ENCODE data around the gene GRM5. TPM values are rescaled to one million over a fixed set of nuclear protein-coding genes. Genes with fewer than 3 reads are reported as not detected.

Gene GRM5
- total RNA-seq, 1 donor from 2014 or later: under 0.01 TPM

DNA sequence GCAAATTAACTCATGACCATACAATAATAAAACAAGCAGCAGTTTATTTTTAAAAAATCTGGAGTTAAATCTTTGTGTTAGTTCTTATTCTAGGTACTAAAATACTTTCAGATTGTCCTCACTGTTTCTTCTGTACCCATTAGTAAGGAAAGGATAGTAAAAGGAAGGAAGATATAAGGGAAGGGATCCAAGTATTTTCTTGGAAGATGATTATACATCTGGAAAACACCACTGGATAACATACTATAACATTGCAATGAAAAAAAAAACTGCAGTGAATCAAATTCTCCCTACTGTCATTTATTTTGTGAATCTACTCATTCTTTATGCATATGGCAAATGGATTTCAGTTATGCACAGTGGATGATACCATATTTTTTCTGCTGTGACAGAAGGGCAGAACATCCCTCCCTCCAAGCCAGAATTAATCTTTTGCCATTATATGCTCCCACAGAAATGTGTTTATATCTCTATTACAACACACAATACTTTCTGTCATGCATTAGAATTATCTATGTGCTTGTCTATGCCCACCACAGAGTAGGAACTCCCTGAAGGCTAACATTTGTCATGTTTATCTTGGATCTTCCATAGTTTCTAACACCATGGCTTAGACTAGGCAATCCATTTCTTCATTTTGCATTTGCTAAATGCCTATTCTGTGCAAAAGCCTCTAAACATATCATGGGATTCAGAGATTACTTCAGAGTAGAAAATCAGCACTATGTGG is 446.0 kb downstream of the GRM5 start:
- DNase-seq (ENCODE audit: low read depth in 2 of 2): no peak

DNA sequence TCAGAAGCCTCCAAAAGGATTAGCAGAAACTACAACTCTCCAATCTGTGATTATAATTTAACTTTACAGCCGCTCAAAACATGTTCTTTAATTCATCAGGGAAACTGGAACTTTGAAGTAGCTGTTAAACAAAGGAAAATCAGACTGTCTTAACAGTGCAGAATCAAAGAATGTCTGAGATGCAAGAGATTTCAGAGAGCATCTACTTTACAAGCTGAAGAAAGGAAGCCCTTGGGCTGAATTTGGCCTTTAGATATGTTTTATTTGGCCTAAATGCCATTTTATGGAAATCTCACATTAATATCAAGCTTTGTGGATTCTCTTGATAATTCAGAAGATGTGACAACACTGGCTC is 446.7 kb downstream of the GRM5 start:
- no peak for DNase-seq (ENCODE audit: low read depth in 2 of 2)

DNA sequence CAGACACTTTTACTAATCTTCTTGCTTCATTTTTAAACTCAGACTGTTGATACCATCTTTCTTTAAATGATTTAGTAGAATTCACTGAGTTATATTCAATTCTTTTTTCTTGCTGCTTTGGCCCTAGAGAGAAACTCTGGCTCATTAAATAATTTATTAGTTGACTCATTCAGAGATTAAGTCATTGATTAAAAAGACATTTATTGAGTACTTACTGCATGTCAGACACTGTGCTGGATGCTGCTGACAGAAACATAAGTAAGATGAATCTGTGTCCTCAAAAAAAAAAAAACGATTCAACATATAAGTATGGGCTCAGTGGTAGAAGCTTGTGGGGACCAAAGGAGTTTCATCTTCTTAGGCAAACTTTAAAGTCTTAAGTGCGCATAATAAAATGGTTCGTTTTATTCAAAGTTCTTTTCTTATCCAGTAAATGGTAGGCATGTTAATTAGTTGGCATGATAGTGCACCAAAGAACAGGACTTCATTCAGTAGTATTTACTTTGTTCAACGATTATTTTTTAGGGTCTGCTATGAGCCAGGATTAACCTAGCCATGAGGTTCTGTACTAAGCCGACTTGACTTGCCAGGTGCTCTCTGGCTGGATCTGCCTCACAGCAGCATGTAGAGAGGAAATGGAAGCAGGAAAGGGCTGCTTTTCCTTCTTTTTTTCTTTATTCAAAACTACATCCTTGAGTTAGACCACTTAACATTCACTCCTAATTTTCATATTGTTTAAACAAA is 447.3 kb downstream of the GRM5 start:
- DNase-seq (ENCODE audit: low read depth in 2 of 2): peak in 1 of 2 donors; percentile 4

DNA sequence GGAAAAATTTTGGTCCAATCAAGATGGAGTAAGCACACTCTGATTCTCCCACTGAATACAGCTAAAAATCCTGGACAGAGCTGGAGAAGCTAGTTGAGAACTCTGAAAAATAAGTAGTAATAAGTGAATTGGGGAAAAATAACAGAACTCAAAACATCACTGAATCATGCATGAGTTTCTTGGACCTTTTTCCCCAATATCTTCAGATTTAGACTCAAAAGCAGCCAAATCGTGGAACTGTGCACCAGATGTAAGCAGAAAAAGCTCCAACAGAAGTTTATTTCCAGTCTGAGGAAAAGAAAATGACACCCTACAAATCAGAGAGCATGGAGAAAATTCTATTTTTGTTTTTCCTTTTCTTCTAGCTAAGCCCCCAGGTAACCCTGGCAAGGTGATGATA is 448.6 kb downstream of the GRM5 start:
- no peak for DNase-seq (ENCODE audit: low read depth in 2 of 2)

DNA sequence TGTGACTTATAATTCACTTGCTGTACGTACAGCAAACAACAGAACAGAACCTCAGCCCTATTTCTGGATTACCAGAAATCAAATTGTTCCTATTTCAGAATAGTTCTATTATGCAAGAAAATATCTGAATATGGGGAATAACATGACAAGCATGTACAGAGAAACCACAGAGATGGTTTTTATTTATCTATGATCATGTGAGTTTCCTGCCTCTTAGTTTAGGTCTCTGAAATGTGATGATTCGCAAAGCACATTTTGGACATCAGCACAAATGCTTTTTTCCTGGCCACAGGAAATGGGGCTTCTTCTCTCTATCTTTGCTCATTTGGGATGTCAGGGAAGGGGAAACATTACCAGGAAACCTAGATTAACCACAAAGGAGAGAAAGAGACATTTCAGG is 461.5 kb downstream of the GRM5 start:
- DNase-seq (ENCODE audit: low read depth in 2 of 2): no peak

DNA sequence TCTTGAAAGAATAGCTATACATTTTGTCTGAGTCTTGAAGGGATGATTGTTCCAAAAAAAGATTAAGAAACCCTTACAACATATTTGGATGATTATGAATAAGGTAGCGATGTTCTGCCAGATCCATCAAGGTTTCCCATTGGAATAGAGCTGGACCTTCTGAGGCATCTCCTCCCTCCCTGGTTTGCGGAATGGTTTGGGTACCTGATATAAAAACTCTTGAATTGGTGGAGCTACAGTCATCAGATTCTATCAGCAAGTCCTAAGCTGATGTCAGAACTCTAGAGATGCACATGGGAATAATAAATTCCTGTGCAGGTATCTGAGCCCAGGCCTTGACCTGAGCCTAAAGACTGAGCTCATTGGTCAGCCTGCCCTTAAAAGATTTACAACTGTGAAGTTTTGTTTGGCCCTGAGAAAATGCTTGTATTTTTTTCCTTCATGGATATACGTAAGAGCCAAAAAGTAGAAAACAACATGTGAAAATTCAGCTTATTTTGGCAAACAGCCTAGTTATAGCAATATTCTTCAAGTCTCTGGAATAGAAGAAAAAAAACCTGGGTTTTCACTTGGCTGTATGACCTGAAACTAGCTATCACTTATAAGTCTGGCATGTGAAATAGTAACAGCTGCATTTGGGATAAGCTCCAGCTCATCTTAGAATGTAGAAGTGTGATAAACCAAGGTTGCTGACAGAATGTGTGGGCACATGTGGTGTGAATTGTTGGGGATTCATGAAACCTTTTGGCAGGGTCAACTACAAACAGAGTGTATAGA is 462.5 kb downstream of the GRM5 start:
- DNase-seq (ENCODE audit: low read depth in 2 of 2): peak in 1 of 2 donors; percentile 64

DNA sequence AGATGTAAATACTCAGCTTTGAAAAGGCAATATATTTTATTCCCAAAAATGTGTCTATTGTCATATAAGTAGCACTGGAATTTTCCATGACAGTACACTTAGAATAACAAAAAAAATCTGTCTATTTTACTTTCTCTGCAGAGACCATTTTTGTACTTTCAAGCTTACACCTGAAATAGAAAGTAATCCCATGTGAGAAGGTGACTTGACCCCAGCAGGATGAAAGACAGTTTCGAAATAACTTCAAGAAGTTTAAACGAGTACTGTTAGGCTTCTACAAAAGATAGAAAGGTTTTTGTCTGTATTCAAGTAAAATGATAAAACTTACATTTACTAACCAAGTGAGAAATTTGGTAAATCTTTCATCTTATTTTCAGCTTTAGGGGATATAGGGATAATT is 468.4 kb downstream of the GRM5 start:
- no peak for DNase-seq (ENCODE audit: low read depth in 2 of 2)

DNA sequence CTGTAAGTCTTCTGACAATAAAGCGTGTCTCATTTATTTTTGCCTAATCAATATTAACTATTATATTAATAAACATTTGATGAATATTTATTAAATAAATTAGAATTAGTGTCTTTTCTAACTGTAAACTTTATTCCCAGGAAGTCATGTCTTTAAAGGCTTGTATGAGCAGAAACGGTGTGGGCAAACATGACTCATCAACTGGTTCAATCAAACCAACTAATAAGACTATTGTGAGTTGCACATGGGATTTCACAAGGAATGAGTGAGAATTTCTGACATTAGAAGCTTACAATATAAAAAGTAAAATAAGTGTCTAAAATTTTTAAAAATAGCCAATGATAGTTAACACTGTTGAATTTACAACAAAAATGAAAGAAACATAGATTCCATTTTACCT is 469.0 kb downstream of the GRM5 start:
- DNase-seq (ENCODE audit: low read depth in 2 of 2): no peak

DNA sequence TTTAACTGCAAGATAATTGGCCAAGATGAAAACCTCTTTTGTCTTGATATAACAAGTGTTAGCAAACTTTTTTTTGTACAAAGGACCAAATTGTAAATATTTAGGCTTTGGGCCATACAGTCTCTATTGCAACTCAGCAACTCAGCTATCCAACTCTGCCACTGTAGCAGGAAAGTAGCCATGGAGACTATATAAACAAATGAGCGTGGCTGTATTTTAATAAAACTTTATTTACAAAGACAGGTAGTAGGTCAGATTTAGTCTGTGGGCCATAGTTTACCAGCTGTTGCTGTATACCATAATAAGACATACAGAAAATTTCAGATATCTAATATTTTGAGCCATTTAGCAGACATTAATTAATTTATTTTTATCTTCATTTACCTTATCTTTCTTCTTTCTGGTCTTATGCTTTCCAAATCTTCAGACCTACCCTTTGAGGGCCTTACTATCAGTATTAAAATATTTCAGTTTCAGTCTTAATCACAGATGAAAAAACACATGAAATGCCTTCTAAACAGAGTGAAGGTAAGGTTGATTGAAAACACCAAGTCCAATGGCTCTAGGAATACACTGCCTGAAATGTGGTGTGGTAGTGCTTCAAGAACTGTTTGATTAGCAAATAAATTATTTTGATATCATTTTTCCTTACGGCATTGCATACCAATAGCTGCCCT is 471.4 kb downstream of the GRM5 start:
- no peak for DNase-seq (ENCODE audit: low read depth in 2 of 2)

DNA sequence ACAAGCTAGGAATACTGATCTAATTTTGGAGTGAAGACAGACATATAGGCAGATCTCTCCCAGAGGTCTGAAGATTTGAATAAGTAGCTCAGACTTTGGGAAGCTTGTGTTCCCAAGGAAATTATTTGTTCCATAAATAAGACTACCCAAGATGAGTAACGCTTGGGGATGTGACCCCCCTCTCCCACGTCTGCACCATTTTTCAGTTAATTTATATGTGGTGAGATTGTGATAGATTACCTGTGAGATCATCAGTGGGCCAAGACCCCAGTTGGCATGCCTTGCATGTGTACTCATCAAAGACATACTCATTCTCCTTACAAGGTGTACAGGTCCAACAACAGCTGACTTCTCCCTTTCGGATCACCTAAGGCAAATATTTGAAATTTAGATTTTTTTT is 475.4 kb downstream of the GRM5 start:
- DNase-seq (ENCODE audit: low read depth in 2 of 2): no peak

DNA sequence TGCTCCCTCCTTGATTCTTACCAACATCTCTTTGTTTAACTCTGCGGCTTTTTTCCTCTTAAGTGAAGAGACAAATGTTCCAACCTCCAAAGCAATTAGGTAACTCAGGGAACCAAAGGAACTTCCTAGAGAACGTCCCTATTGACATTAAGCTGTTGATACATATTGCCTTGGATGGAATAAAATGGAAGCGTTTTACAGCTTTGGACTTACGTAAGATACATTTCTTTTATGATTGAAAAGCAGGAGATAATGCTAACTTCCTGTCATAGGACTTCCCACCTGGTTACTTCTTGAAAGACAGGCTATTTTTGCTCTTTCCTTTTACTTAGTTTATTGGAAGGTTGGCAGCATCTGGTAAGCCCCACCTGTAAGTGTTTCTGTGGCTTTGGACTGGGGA is 482.5 kb downstream of the GRM5 start:
- DNase-seq (ENCODE audit: low read depth in 2 of 2): no peak

DNA sequence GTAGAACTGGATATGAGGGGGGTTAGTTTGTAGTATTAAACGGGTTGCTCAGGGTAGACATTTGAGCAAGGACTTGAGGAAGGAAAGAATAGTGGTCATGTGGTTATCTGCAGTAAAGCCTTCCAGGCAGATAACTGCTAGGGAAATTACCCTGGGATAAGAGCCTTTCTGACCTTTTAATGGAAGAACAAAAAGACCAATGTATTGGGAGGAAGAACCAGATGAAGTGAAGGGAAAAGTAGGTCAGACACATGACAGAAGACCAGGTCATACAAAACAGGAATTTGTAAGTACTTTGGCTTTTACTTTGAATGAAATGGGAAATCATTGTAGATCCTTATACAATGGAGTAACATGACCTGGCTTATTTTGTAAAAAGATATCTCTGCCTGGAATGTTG is 486.3 kb downstream of the GRM5 start:
- peak; percentile 22 to 83 for DNase-seq (ENCODE audit: low read depth in 2 of 2)

DNA sequence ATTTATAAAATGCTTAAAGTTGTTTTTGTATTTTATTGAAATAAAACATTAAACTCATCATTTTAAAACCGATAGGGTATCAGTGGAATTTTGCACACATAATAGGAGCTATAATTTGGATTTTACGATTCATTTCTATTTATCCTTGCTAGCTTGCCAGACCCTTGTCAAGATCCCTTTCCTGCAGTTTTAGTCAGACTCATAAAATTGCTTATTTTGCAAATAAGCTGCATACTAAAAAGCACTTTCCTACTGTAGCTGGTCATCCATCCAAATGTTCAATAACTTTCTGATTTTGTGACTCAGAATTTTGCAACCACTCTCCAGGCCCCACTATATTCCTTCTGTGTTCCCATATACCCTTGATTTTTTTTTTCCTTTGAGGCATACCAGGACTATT is 489.0 kb downstream of the GRM5 start:
- DNase-seq (ENCODE audit: low read depth in 2 of 2): no peak

DNA sequence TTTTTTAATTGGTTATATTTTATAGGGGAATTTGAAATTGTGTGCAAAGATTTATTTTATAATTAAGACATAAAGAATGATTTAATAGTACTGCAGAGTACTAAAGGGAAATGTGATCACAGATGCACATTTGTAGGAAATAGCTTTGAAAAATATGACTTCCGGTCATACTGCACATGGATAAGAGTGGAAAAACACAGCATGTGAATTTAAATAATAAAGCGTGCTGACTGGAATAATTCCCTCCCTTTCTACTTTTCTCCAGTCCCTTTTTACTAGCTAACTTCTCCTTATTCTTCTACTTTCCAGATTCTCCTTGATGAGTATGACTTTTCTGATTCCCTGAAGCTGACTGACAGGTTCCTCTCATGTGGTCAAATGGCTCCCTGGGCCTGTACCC is 489.9 kb downstream of the GRM5 start:
- peak; percentile 56 to 79 for DNase-seq (ENCODE audit: low read depth in 2 of 2)

DNA sequence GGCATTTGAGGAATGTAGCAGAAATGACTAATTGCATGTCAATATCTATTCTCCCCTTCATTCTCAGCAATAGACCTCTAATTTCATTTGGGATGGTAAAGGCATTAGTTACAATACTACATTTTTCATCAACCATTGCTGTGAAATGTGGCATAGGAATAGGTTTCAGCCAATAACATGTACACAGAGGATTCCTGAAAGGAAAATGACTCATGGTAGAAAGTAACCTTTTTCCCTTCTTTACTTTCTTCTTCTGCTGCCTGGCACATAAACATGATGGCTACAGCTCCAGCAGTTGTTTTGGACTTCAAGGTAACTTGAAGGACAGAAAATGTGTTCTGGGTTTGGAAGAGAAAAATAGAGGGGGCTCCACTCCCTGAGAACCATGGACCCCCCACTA is 496.4 kb downstream of the GRM5 start:
- peak in 1 of 2 donors; percentile 63 for DNase-seq (ENCODE audit: low read depth in 2 of 2)

DNA sequence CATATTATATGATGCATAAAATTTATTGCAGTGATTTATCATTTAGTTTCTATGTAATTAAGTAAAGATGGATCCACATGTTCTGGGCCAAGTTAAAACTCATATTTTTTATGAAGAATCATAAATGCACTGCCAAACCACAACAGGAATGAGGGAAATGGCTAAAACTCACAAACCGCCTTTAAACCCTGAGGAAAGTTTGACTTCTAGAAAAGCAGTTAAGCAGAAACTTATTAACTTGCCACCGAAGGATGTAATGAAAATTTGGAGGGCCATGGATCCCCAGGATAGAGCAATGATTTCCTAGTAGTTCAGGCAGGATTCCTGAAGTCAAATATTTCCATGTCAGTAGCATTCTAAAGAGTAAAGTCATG is 510.0 kb downstream of the GRM5 start:
- DNase-seq (ENCODE audit: low read depth in 2 of 2): no peak

DNA sequence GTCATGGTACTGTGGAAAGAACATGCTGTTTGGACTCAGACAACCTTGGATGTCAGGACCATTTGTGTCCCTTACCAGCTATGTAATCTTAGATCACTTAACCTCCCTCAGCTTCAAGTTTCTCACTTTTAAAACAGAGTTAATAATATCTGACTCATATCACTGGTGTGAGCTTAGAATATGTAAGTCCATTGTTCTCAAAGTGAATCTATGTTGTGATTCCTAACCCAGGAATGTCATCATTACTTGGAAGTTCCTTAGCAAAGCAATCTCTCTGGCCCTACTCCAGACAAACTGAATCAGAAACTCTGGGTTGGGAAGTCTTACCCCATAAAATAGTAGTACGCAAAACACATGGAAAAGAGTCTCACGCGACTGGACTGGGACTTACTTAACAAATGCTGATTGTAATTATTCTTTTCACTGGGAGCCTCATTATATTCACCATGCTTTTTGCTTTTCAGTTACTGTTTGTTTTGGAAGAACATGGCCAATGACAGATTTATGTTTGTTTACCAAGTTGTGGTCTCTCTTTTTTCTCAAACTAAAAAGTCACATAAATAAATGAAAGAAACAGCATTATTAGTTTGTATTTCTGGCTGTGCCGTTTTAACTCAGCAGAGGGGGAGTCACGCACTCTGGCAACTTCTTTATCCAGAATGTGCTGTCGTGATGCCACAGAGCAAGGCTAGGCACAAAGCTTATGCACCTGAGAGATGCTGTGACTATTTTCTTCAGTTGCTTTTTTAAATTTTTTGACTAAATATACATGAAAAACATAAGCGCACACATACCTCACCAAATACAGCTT is 510.6 kb downstream of the GRM5 start:
- DNase-seq (ENCODE audit: low read depth in 2 of 2): peak in 1 of 2 donors; percentile 98

DNA sequence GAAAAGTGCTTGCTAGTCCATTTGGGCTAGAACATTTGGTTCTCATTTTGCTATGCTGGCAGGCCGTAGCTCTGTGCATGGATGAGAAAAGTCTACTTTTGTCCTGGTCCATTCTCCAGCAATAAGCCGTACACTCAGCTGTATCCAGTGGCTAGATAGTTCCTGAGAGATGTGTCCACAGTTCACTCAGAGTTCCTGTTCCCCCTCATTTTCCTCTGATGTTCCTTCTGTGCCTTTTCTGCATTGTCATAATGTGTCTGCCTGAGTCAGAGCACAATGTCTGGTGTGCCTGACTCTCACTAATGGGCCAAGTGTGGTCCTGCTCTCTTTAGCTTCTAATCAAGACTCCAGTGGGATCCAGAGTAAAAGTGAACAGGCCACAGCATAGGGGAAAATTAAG is 512.6 kb downstream of the GRM5 start:
- peak in 1 of 2 donors; percentile 18 for DNase-seq (ENCODE audit: low read depth in 2 of 2)

DNA sequence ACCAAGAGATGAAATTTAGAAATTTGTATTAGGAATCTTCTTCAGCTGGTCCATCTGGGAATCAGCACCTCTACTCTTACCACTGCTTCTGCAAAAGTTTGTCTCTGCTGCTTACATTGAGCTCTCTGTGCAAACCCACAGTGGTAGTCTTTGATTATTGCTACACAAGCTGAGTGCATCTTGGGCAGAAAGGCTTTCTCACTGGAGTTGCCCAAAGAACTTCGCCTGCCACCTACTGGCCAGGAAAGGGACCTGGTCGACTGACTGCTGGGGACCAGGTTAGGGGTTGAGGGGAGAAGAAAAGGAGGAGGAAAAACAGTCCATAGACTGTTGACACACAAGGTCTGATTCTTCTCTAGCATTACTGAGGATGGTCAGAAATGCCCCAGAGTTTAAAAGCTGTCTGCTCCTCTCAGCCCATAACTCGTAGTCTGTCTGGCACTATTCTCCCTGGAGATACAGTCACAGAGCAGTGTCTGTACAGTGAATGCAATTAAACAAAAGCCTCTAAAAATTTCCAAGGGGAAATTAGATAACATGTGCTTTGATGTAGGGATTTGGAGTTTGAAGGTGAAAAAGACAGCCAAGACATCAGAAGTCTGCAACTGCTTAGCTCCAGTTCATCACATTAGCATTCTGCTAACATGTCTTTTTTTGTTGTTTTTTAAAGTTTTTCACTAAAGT is 513.3 kb downstream of the GRM5 start:
- peak in 1 of 2 donors; percentile 45 for DNase-seq (ENCODE audit: low read depth in 2 of 2)

DNA sequence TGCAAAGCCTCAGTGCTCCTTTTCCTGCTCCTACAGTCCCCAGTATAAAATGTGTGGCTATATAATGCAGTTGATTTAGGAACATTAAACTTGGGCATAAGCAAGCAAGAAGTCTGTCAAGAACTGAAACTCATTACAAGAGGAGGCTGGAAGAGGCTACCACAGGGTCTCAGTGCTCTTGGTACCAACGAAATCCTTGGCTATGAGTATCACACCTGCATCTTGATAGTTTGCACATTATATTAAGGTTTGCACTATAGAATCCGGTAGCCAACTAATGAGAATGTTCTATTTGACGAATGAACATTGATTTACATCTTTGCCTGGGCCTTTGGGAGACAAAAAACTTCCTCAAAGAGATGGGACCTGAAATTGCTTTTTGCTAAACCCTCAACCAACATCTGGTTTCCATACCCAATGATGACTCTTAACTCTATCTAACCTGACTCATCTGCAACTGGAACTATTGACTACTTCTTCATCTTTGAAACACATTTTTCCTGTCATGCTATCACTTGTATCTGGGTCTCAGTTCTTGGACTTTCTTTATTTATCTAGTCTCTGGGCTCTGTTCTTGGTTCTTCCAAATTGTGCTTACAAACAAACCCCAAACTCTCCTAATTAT is 521.0 kb downstream of the GRM5 start:
- DNase-seq (ENCODE audit: low read depth in 2 of 2): no peak

Data from dermis microvascular lymphatic vessel endothelial cell (primary cell).